Skeletal muscle satellite cell (primary cell): ENCODE data around the gene IQCF2. TPM values are rescaled to one million over a fixed set of nuclear protein-coding genes. Genes with fewer than 3 reads are reported as not detected.

Experiments
- H3K27me3 ChIP-seq: 2 replicates; pipeline ENCODE4 v1.7.0; 2013; ENCODE audit warnings: low read length; ENCODE audit not compliant: control insufficient read depth, insufficient read depth
- H3K36me3 ChIP-seq: 2 replicates; pipeline ENCODE4 v1.7.0; 2013; ENCODE audit warnings: mild to moderate bottlenecking, control low read depth, low read length; ENCODE audit not compliant: insufficient read depth
- H3K4me1 ChIP-seq: 2 replicates; pipeline ENCODE4 v1.7.0; 2013; ENCODE audit warnings: low read length; ENCODE audit not compliant: control insufficient read depth, insufficient read depth
- H3K4me2 ChIP-seq: 2 replicates; pipeline ENCODE4 v1.7.0; 2013; ENCODE audit warnings: mild to moderate bottlenecking, low read length
- H3K4me3 ChIP-seq: 2 replicates; pipeline ENCODE4 v1.7.0; 2013; ENCODE audit warnings: low read length
- H3K9ac ChIP-seq: 2 replicates; pipeline ENCODE4 v1.7.0; 2013; ENCODE audit warnings: mild to moderate bottlenecking, low read depth, low read length, moderate library complexity
- H3K9me3 ChIP-seq: replicated peaks from 2 replicates; pipeline ENCODE4 v1.7.0; 2013; ENCODE audit warnings: mild to moderate bottlenecking, control low read depth, low read length
- total RNA-seq: library from RNA; depleted of rRNA; stranded (reverse); fragments of >200 nt; gene quantifications from 2 replicates; pipeline ENCODE4 v1.2.3, GENCODE V29; 2012; rRNA removed

IQCF2 gene
- total RNA-seq: not detected in 2 replicates

GRCh38 chr3:51860703-51861665 is at the start of gene IQCF2:
Gene IQCF2, plus strand, starts transcription at chr3:51861615. Its CDS starts 52 bp downstream, at chr3:51861667.
- no peak within 1 kb of the TSS for H3K4me3 ChIP-seq
- no peaks in the 10 kb centered on the region for H3K9me3 ChIP-seq
- H3K27me3 ChIP-seq: peaks cover 24% of the 10 kb centered on the region
- H3K9ac ChIP-seq: no peak within 1 kb of the TSS
- no peaks in the 10 kb centered on the region for H3K36me3 ChIP-seq
- H3K4me2 ChIP-seq: no peak within 1 kb of the TSS
- no peaks in the 10 kb centered on the region for H3K4me1 ChIP-seq

GRCh38 chr3:51813539-51813938 is 47.9 kb upstream of the IQCF2 start:
- Histone ChIP-seq H3K27me3 (peaks cover 16% of the 10 kb centered on the region), H3K36me3 (no peaks in the 10 kb centered on the region)

GRCh38 chr3:51814034-51814433 is 47.4 kb upstream of the IQCF2 start:
- Histone ChIP-seq H3K9me3 (no peaks in the 10 kb centered on the region), H3K4me1 (no peaks in the 10 kb centered on the region), H3K36me3 (no peaks in the 10 kb centered on the region), H3K9ac (no peak overlapping the region), H3K4me2 (no peak overlapping the region), H3K27me3 (peaks cover 14% of the 10 kb centered on the region), H3K4me3 (no peak overlapping the region)

More at GRCh38 chr3:51813539-51813938, 47.9 kb upstream of the IQCF2 start:
- H3K4me1 ChIP-seq: no peaks in the 10 kb centered on the region
- no peak overlapping the region for H3K4me2 ChIP-seq
- H3K4me3 ChIP-seq: no peak overlapping the region
- no peak overlapping the region for H3K9ac ChIP-seq
- no peaks in the 10 kb centered on the region for H3K9me3 ChIP-seq

- H3K27me3 ChIP-seq: peaks cover 21% of the 10 kb centered on the region
- no peak overlapping the region for H3K9ac ChIP-seq
- H3K9me3 ChIP-seq: no peaks in the 10 kb centered on the region
- H3K4me1 ChIP-seq: no peaks in the 10 kb centered on the region
- H3K4me3 ChIP-seq: no peak overlapping the region
- H3K4me2 ChIP-seq: no peak overlapping the region
- H3K36me3 ChIP-seq: no peaks in the 10 kb centered on the region
Measured at GRCh38 chr3:51815614-51816013, 45.8 kb upstream of the IQCF2 start.

DNA sequence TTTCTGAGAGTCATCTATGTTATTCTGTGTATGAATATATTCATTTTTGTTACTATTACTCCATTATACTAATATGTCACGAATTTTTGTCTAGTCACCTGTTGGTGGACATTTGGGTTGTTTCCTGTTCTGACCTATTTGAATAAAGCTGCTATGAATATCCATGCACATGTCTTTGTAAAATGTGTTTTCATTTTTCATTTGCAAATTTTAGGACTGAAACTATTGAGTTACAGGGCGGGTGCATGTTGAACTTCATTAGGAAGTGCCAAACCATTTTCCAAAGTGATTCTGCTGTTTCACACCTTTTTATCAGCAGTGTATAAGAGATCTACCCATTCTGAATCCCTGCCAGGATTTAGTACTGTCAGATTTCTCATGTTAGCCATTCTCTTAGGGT is 44.7 kb upstream of the IQCF2 start:
- Histone ChIP-seq H3K27me3 (peaks cover 21% of the 10 kb centered on the region), H3K9me3 (no peaks in the 10 kb centered on the region), H3K9ac (no peak overlapping the region)

DNA sequence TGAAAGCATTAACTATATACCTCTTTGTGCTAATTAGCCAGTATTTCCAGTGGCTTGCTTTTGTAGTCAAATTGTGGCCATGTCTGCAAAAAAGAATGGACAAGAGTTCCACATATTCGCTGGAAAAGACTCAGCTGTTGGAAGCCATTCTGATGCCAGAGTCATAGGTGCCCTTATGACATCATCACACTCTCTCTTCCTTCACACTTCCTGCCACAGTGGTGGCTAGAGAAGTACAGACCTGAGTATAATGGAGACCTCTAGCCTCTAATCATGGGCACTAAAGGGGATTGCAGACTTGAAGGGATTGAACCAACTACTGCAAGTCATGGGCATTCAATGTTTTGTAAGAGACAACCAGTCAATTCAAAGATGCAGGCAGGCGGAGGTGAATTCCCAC is 44.0 kb upstream of the IQCF2 start:
- Histone ChIP-seq H3K36me3 (no peaks in the 10 kb centered on the region), H3K9ac (no peak overlapping the region), H3K9me3 (no peaks in the 10 kb centered on the region)

More for the DNA sequence above, 44.7 kb upstream of the IQCF2 start:
- H3K36me3 ChIP-seq: no peaks in the 10 kb centered on the region
- H3K4me1 ChIP-seq: no peaks in the 10 kb centered on the region
- H3K4me3 ChIP-seq: no peak overlapping the region
- no peak overlapping the region for H3K4me2 ChIP-seq

DNA sequence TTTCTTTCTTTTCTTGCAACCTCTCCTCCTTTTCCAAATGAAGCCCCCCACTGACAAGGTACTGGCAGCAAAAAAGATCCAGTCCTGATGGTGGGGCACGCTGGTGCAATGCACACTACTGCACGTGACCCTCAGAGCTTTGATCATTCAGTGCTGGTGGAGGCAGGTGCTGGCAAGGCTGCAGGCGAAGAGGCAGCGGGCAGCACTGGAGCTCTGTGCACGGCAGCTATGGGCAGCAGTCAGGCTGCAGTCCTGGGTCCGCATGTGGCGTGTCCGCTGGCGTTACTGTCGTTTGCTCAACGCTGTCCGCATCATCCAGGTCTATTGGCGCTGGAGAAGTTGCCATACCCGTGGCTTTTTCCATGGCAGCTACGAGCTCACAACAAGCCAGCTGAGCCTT is 42.3 kb upstream of the IQCF2 start:
- Histone ChIP-seq H3K9me3 (no peaks in the 10 kb centered on the region), H3K27me3 (peaks cover 26% of the 10 kb centered on the region), H3K36me3 (no peaks in the 10 kb centered on the region), H3K9ac (no peak overlapping the region), H3K4me3 (no peak overlapping the region), H3K4me2 (no peak overlapping the region), H3K4me1 (no peaks in the 10 kb centered on the region)

More for the DNA sequence above, 44.0 kb upstream of the IQCF2 start:
- Histone ChIP-seq H3K27me3 (peaks cover 19% of the 10 kb centered on the region), H3K4me2 (no peak overlapping the region), H3K4me3 (no peak overlapping the region), H3K4me1 (no peaks in the 10 kb centered on the region)

DNA sequence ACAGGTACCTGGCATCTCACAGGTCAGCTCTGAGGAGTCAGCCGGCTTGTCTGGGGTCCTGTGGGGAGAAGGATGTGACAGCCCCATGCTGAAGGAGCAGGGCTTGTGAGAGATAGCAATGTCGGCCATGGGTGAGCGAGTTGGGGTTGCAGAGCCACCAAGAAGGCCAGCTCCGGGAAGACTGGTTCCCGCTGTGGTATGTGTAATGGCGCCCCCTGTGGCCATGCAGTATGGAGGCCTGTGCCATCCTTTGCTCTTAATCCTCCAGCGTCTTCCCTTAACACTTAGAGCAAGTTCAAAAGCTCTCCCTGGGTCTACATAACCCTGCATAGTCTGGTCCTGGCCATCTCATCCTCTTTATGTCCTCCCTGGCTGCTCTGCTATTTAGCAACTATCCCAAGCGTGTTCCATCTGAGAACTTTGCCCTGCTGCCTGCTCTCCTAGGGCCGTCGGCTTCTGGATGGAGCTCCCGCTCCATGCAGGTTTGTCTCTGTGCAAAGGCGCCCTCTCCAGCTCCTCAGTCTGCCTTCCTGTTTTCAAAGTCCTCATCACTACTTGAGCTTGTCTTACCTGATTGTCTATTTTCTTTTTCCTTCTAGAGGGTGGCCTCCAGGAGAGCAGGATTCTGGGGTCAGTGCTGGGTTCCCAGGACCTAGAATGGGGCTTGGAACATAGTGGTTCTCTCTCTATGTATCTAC is 41.6 kb upstream of the IQCF2 start:
- H3K4me1 ChIP-seq: no peaks in the 10 kb centered on the region
- peaks cover 29% of the 10 kb centered on the region for H3K27me3 ChIP-seq
- H3K9me3 ChIP-seq: no peaks in the 10 kb centered on the region
- H3K36me3 ChIP-seq: no peaks in the 10 kb centered on the region
- H3K4me2 ChIP-seq: no peak overlapping the region
- no peak overlapping the region for H3K4me3 ChIP-seq
- no peak overlapping the region for H3K9ac ChIP-seq

- Histone ChIP-seq H3K4me2 (no peak overlapping the region), H3K36me3 (no peaks in the 10 kb centered on the region), H3K27me3 (peaks cover 18% of the 10 kb centered on the region), H3K9me3 (no peaks in the 10 kb centered on the region), H3K4me3 (no peak overlapping the region), H3K4me1 (no peaks in the 10 kb centered on the region), H3K9ac (no peak overlapping the region)
Measured at GRCh38 chr3:51828297-51828696, 33.1 kb upstream of the IQCF2 start.

GRCh38 chr3:51830345-51830744 is 31.1 kb upstream of the IQCF2 start:
- no peaks in the 10 kb centered on the region for H3K36me3 ChIP-seq
- no peaks in the 10 kb centered on the region for H3K9me3 ChIP-seq
- no peak overlapping the region for H3K4me3 ChIP-seq
- H3K4me1 ChIP-seq: no peaks in the 10 kb centered on the region
- H3K4me2 ChIP-seq: no peak overlapping the region
- peaks cover 7% of the 10 kb centered on the region for H3K27me3 ChIP-seq
- no peak overlapping the region for H3K9ac ChIP-seq

GRCh38 chr3:51830836-51831385 is 30.5 kb upstream of the IQCF2 start:
- Histone ChIP-seq H3K27me3 (peaks cover 7% of the 10 kb centered on the region), H3K36me3 (no peaks in the 10 kb centered on the region), H3K4me3 (no peak overlapping the region), H3K9me3 (no peaks in the 10 kb centered on the region), H3K4me1 (no peaks in the 10 kb centered on the region), H3K9ac (no peak overlapping the region), H3K4me2 (no peak overlapping the region)
